Colonic mucosa (tissue), 4 donors: ENCODE data around the gene DENND1A. TPM values are rescaled to one million over a fixed set of nuclear protein-coding genes. Genes with fewer than 3 reads are reported as not detected.

Experiments used
- DNase-seq: peaks from one replicate; pipeline ENCODE4 v3.0.0-alpha.2; 2020
- H3K27ac ChIP-seq: fragments of 200-600 bp; one replicate; pipeline ENCODE4 v1.8.0; 2021
- H3K27me3 ChIP-seq: fragments of 200-600 bp; one replicate; pipeline ENCODE4 v1.8.0; 2021
- H3K36me3 ChIP-seq: fragments of 200-600 bp; one replicate; pipeline ENCODE4 v1.8.0; 2021
- H3K4me1 ChIP-seq: fragments of 200-600 bp; one replicate; pipeline ENCODE4 v1.8.0; 2021; ENCODE audit warnings: mild to moderate bottlenecking
- H3K4me3 ChIP-seq: fragments of 200-600 bp; one replicate; pipeline ENCODE4 v1.8.0; 2021
- H3K9ac ChIP-seq, 2 donors: one replicate each; pipeline ENCODE4 v1.7.0; 2013; ENCODE audit warnings: control low read depth in 2 of 2, low read depth in 2 of 2, low read length in 2 of 2
- H3K9me3 ChIP-seq: fragments of 200-600 bp; one replicate; pipeline ENCODE4 v1.8.0; 2021
- intact Hi-C: fragments of 100-400 bp; cut with DNase I; formaldehyde crosslinking; loops from one replicate; pipeline ENCODE4 v1.14.1; 2022
- total RNA-seq, 2 donors: library from RNA; stranded (reverse); fragmentation: NEBNext Ultra II Directional in 1 of 2; extraction: Animal tissue kit (Norgen Biotek cat#: 25700) in 1 of 2; gene quantifications; one replicate each; pipeline ENCODE4 v1.2.1, GENCODE V29; 2021
- TF ChIP-seq, protein P1 (sequence below): fragments of 200-600 bp; IDR thresholded peaks from one replicate; pipeline ENCODE4 v1.8.0; 2022; ENCODE audit warnings: antibody characterized with exemption, mild to moderate bottlenecking
- donor health status: healthy.
- donor health status: DM: no; HTN: no; CAD: no.
- donor health status: DM: no; HTN: no; CAD: no.

Gene DENND1A
- total RNA-seq, 2 donors from 2014 or later = 34.3 to 39.9 TPM

DNA sequence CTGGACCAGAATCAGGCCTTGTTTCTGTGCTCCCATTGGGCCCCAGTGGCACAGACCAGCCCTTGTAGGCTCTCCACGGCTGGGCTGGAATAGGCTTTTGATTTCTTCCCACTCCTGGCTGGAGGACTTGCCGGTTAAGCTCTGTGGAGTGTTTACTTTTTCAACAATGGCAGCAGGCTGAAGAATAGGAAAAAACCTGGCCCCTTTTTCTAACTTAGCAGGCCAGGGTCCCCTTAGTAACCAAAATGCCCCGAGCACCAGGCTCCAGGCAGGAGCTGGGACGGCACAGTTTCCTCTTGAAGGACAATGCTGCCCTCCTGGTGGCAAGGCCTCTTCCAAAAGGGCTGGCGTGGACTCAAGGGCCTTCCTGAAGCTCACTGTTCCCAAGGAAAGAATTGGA lies 343.7 kb downstream of the DENND1A start:
- H3K27ac ChIP-seq = no peak overlapping the region
- H3K36me3 ChIP-seq = no peaks in the 10 kb centered on the region
- no peak overlapping the region for H3K9ac ChIP-seq
- H3K9me3 ChIP-seq = no peaks in the 10 kb centered on the region
- intact Hi-C loops = no loop called here
- no peaks in the 10 kb centered on the region for H3K27me3 ChIP-seq
- H3K4me3 ChIP-seq = no peak overlapping the region
- no peak for DNase-seq
- H3K4me1 ChIP-seq = no peaks in the 10 kb centered on the region
- TF ChIP-seq, protein P1, sequence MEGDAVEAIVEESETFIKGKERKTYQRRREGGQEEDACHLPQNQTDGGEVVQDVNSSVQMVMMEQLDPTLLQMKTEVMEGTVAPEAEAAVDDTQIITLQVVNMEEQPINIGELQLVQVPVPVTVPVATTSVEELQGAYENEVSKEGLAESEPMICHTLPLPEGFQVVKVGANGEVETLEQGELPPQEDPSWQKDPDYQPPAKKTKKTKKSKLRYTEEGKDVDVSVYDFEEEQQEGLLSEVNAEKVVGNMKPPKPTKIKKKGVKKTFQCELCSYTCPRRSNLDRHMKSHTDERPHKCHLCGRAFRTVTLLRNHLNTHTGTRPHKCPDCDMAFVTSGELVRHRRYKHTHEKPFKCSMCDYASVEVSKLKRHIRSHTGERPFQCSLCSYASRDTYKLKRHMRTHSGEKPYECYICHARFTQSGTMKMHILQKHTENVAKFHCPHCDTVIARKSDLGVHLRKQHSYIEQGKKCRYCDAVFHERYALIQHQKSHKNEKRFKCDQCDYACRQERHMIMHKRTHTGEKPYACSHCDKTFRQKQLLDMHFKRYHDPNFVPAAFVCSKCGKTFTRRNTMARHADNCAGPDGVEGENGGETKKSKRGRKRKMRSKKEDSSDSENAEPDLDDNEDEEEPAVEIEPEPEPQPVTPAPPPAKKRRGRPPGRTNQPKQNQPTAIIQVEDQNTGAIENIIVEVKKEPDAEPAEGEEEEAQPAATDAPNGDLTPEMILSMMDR = no peak

GRCh38 chr9:123584202-123585176 lies 345.4 kb downstream of the DENND1A start:
- DNase-seq = no peak
- intact Hi-C loops = no loop called here
- no peaks in the 10 kb centered on the region for H3K36me3 ChIP-seq
- no peak overlapping the region for H3K4me3 ChIP-seq
- TF ChIP-seq, protein P1 = no peak
- no peak overlapping the region for H3K27ac ChIP-seq
- no peaks in the 10 kb centered on the region for H3K4me1 ChIP-seq
- no peaks in the 10 kb centered on the region for H3K27me3 ChIP-seq
- no peak overlapping the region for H3K9ac ChIP-seq
- H3K9me3 ChIP-seq = no peaks in the 10 kb centered on the region

GRCh38 chr9:123583646-123584045 lies 346.3 kb downstream of the DENND1A start:
- H3K36me3 ChIP-seq = no peaks in the 10 kb centered on the region
- no peak overlapping the region for H3K9ac ChIP-seq
- TF ChIP-seq, protein P1 = no peak
- no peak overlapping the region for H3K4me3 ChIP-seq
- H3K27ac ChIP-seq = no peak overlapping the region
- no peak for DNase-seq
- H3K27me3 ChIP-seq = no peaks in the 10 kb centered on the region
- no peaks in the 10 kb centered on the region for H3K9me3 ChIP-seq
- intact Hi-C loops = no loop called here
- H3K4me1 ChIP-seq = no peaks in the 10 kb centered on the region

DNA sequence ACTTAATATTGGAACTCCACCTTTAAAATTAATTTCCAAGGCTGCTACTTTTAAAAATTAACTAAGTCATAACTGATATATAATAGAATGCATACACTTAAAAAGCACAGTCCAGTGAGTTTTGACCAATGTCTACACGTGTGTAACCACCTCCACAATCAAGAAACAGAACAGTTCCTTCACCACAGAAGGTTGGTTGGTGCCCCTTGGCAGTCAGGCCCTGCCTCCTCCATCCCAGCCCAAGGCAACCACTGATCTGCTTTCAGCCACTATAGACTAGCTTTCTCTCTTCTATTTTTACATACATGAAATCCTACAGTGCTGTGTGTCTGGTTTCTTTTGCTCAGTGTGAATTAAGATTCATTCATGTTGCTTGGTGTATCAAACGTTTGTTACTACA lies 358.7 kb downstream of the DENND1A start:
- intact Hi-C loops = no loop called here
- TF ChIP-seq, protein P1 = no peak
- Histone ChIP-seq H3K9me3 (no peaks in the 10 kb centered on the region), H3K27ac (no peak overlapping the region), H3K4me3 (no peak overlapping the region), H3K36me3 (no peaks in the 10 kb centered on the region), H3K27me3 (no peaks in the 10 kb centered on the region), H3K9ac (no peak overlapping the region), H3K4me1 (no peaks in the 10 kb centered on the region)
- DNase-seq = no peak

GRCh38 chr9:123568691-123569688 lies 360.9 kb downstream of the DENND1A start:
- Histone ChIP-seq H3K36me3 (no peaks in the 10 kb centered on the region), H3K4me3 (no peak overlapping the region), H3K9ac (no peak overlapping the region), H3K27me3 (no peaks in the 10 kb centered on the region), H3K9me3 (no peaks in the 10 kb centered on the region), H3K27ac (no peak overlapping the region), H3K4me1 (no peaks in the 10 kb centered on the region)
- DNase-seq = no peak
- intact Hi-C loops = no loop called here
- TF ChIP-seq, protein P1 = no peak
